ENCODE measurements around the gene C1orf146.
"Not testable (repeated sequence)": the region's sequence is repeated elsewhere in the genome, so short reads cannot be mapped to it uniquely, and the experiment has no call there.

The C1orf146 gene

GRCh38 chr1:92217721-92218120 lies at the start of gene C1orf146:
Gene C1orf146 (plus strand): TSS chr1:92217915. CDS start chr1:92231421, 13,506 bp downstream.
- no peak for DNase-seq

- peak in 18 of 51 donors; percentile 0 to 66 (median 16) for DNase-seq
Measured at GRCh38 chr1:92168657-92169056, 49.1 kb upstream of the C1orf146 start.

GRCh38 chr1:92169214-92170005 lies 48.3 kb upstream of the C1orf146 start:
- DNase-seq: no peak

DNA sequence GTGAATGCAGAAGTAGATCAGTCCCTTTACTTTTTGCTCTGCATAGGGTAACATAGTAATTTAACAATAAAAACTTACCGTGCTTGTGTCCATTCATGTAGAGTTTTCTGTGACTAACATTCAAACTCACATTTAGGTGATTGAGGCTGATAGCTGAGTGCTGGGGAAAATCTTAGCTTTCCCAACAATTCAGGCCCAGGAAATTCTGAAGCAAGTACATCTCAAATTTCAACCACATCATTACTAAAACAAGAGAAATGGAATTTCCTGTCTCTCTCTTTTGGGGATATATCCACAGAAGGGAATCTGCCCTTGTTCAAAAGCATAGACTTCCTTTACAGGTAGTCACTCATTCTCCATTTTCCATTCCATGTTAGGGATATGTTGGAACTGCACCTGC lies 33.1 kb upstream of the C1orf146 start:
- DNase-seq: no peak

DNA sequence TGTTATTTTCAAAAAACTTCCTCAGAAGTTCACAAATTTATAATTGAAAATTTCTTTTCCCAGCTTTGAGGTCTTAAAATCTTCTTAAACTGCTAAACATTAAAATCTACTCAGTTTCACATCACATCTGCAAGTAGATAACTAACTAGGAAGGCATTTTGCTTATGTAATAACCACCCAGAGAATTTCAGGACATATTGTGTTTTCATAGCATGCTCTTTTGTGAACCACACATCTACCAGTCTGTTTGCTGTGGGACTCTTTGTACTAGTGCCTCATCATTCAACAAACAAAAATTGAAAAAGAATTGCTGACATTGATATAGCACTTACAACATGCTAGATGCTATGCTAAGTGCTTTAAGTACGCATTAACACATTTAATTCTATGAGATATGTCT lies 31.6 kb upstream of the C1orf146 start:
- no peak for DNase-seq

- DNase-seq: no peak
Measured at GRCh38 chr1:92188436-92189255, 29.1 kb upstream of the C1orf146 start.

DNA sequence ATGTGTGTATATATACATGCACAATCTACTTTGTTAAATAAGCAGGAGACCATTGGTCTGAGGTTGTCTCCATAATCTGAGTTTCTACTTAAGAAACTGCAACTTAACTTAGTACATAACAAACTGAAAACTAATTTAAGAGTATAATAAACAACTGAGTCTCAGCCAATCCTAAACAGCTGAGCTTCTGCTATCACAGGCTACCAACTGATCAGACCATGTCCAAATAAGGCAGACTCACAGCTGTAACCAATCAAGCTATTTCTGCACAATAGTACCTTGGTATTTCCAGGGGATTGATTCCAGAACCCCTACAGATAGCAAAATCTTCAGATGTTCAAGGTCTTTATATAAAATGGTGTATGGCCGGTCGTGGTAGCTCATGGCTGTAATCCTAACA lies 26.0 kb upstream of the C1orf146 start:
- no peak for DNase-seq

DNA sequence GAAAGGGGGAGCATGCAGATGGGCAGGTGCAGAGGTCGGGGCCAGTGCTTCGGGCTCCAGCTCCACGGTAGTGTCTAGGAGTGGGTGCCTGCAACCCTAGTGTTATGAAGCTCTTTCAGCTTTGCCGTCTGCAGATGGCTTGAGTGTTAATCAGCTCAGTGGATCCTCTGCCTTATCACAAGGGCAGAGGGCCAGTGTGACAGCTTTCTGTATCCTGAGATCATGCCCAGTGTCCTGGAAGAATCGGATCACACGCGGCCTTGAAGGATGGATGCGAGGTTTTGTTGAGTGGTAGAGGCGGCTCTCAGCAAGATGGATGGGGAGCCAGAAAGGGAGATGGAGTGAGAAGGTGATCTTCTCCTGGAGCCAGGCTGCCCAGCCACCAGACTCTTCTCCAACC lies 25.5 kb upstream of the C1orf146 start:
- DNase-seq: no peak

DNA sequence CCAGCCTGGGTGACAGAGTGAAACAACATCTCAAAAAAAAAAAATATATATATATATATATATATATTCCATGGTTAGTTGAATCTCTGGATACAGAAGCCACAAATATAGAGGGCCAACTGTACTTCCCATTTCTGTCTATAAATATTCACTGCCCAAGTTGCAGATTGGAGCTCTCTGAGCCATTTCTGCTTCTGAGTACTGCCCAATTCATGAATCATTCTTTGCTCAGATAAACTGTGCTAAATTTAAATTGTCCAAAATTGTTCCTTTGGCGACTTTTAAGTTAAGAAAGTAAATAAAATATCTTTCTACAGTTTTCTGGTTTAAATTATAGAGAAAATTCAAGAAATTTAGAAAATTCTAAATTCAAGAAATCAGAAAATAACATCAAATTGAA lies 23.2 kb upstream of the C1orf146 start:
- DNase-seq: no peak

DNA sequence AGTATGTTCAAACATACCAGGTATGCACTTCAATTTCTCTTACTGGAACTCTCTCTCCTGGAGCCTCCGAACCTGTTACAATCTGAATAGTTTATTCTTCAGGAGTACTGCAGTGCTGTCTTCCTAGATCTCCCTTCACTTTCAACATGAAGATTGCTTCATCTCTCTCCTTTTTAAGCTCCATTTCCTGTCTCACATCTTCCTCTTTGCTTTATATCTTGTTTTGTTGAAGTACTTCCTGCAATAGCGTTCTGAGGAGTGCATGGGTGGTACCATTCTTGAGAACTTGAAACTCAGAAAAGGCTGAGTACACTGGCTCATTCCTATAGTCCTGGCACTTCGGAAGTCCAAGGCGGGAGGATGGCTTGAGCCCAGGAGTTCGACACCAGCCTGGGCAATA lies 15.7 kb upstream of the C1orf146 start:
- DNase-seq: no peak

GRCh38 chr1:92203105-92203504 lies 14.6 kb upstream of the C1orf146 start:
- no peak for DNase-seq

GRCh38 chr1:92210701-92211100 lies 7.0 kb upstream of the C1orf146 start:
- no peak for DNase-seq

- no peak for DNase-seq
Measured at GRCh38 chr1:92211166-92211565, 6.5 kb upstream of the C1orf146 start.

DNA sequence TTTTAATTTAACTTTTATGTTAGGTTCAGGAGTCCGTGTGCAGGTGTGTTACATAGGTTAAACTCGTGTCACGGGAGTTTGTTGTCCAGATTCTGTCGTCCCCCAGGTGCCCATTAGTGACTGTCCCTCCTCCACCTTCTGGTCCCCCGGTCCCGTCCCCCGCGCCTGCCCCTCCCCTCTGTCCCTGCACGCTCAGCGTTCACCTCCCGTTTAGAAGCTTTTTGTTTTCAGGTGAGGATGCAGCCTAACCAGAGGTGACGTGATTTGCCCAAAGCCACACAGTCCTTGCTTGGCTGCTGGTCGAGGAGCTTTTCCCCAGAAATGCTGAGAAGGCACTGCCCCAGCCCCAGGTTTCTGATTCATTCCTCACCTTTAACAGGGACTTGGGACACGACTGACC lies 844 bp downstream of the C1orf146 start:
- no peak for DNase-seq

- DNase-seq: no peak
Measured at GRCh38 chr1:92219028-92219427, 1.3 kb downstream of the C1orf146 start.

DNA sequence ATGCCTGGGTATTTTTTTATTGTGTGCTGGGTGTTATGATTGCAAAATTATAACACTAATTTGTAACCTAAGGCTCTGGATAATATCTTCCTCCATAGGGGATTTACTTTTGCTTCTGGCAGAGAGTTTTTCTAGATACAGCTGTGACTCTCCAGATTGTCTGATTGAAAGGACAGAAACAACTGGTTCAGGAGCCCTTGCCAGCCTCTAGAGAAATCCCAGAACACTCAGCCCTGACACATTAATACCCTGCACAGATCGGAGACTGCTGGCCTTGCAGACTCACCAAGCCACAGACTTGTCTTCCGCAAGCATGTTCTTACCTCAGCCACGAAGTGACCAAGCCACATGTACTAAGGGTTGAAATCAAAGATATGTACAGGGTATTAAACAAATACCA lies 10.7 kb downstream of the C1orf146 start:
- DNase-seq: no peak

DNA sequence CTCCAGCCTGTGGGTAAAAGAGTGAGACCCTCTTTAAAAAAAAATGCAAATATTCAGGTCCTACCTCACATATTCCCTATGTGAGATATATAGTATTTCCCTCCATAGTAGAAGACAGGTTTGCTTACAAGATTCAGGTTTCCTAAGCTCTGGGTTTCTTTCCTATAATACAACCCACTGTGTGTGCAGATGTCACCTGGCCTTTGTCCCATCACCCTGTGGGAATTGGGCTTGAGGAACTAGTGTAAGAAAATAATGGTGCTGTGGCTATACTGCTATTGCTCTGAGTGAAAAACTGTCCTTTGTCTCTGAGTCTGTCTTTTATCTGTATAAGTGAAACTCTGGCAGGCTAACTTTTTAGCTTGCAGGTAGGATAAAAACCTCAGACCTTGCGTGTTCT lies 13.0 kb downstream of the C1orf146 start:
- no peak for DNase-seq

- DNase-seq: no peak
Measured at GRCh38 chr1:92240034-92240433, 22.3 kb downstream of the C1orf146 start.

DNA sequence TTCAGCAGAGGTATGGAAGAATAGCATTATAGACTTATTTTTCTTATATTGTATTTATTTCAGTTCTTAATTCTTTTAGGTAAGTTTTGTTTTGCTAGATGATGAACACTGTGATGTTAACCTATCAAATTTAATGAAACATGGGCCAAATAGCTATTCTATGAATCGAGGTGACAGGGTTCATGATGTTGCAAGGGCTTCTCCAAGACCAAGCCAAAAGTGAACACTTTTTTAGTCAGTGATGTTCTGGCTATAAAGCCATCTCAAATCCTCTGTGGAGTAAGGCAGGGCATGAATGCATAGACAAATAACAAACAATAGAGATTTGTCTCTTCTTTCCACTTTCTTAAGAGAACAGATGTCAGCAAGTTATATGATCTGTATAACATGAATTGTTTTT lies 26.7 kb downstream of the C1orf146 start:
- no peak for DNase-seq

GRCh38 chr1:92254714-92255113 lies 37.0 kb downstream of the C1orf146 start:
- DNase-seq: not testable (repeated sequence)

DNA sequence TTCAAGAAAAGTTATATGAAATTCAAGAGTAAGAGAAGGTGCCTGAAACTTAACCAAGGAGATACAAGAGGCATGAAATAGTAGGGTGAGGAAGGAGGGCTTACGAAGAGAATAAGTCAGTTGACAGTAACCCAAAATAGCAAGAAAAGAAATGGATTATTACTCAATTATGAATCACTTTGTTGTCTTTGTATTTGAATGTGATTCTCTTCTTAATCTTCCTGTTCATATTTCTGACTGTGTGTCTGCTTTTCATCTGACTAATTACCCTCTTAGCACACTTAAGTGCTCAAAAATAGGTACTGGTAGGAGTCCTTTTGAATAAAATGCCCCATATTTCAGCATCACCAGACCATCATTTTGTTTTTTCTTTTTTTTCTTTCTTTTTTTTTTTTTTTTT lies 41.6 kb downstream of the C1orf146 start:
- DNase-seq: no peak

DNA sequence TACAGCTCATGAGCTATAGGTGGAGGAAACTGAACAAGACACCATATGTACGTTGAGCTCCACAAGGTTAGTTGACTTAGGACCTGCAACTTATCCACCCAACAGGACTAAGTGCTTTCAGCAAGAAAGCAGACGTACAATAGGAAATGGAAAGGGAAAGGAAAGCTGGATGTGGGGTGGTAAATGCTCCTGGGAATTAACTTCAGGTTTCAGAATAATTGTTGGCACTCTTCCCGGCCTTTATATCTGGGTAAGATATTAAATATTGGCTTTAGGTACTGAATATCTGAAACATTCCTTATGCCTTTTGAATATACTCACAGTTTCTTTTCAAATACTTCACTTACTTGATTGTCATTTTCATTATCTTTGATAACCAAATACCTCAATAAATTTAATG lies 44.8 kb downstream of the C1orf146 start:
- DNase-seq: no peak

GRCh38 chr1:92273039-92273438 lies 55.3 kb downstream of the C1orf146 start:
- DNase-seq: no peak
